ENCODE data around the gene TIPRL.

TIPRL gene

DNA sequence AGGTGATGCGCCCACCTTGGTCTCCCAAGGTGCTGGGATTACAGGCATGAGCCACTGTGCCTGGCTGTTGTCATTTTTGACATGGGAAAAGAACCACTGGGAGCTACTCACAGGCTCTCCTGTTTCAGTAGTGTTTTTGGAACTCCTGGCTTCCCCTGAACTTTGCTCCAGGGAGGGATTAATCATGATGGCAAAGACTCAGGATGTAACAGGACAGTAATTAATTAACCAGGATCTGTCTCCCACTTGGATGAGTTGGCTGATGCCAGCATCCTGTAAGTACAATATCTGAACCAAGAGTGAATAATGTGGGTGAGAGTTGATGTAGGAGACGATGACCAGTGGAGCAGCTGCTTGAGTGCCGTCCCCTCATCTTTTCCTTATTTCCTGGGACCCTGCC, 51.9 kb downstream of the TIPRL start:
- DNase-seq (ENCODE audit: low read depth), result no peak
- no peak overlapping the region for H3K4me3 ChIP-seq (ENCODE audit: low read depth, low read length)
- TF ChIP-seq, protein P1, sequence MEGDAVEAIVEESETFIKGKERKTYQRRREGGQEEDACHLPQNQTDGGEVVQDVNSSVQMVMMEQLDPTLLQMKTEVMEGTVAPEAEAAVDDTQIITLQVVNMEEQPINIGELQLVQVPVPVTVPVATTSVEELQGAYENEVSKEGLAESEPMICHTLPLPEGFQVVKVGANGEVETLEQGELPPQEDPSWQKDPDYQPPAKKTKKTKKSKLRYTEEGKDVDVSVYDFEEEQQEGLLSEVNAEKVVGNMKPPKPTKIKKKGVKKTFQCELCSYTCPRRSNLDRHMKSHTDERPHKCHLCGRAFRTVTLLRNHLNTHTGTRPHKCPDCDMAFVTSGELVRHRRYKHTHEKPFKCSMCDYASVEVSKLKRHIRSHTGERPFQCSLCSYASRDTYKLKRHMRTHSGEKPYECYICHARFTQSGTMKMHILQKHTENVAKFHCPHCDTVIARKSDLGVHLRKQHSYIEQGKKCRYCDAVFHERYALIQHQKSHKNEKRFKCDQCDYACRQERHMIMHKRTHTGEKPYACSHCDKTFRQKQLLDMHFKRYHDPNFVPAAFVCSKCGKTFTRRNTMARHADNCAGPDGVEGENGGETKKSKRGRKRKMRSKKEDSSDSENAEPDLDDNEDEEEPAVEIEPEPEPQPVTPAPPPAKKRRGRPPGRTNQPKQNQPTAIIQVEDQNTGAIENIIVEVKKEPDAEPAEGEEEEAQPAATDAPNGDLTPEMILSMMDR (IDR thresholded peaks at IDR 0.05; ENCODE audit: control insufficient read depth, extremely low read depth, insufficient read depth), result no peak

DNA sequence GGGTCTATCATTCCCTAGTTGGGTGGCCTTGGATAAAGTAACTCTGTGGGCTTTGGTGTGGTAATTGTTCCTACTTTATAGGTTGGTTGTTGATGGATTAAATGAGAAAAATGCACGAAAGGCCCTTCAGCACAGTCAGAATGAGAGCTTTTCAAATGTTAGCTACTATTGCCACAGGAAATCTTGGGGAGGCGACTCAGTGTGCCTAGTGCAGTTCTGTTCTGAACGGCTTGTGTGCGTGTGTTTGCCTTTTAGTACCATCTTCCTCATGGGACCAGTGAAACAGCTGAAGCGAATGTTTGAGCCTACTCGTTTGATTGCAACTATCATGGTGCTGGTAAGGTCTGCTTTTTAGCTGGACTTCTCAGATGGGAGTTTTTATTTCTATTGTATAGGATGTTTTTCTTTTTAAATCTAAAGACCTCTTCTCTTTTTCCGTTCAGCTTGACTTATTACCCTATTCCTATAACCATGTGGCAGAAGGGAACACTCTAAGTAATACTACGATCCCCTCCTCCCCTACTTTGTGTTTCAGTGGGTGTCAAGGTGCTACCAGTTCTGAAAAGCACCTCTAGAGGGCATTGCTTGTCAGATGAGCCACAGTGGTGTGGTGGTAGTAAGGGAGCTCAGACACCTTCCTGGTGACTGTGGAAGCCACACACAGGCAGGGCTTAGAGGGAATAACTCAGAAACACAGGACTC, 56.2 kb downstream of the TIPRL start:
- TF ChIP-seq, protein P1 (IDR thresholded peaks at IDR 0.05; ENCODE audit: control insufficient read depth, extremely low read depth, insufficient read depth), result peak; percentile 56
- no peak overlapping the region for H3K4me3 ChIP-seq (ENCODE audit: low read depth, low read length)
- DNase-seq (ENCODE audit: low read depth), result no peak

DNA sequence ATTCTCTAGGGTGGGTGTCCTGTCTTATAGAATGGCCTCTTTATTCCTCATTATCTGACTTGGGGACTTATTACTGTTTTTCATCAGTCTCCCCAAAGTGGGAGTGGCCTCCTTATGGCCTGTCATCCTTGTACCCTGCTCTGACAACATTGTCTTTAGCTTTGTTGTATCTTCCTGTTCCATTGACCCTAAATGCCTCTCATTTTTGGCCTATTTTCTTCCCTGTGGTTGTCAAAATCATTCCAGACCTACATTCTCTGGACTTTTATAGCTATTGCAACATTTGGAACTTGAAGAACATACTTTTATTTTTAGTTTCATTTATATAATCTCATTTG, 56.8 kb downstream of the TIPRL start:
- TF ChIP-seq, protein P1 (IDR thresholded peaks at IDR 0.05; ENCODE audit: control insufficient read depth, extremely low read depth, insufficient read depth), result no peak
- DNase-seq (ENCODE audit: low read depth), result no peak
- no peak overlapping the region for H3K4me3 ChIP-seq (ENCODE audit: low read depth, low read length)

DNA sequence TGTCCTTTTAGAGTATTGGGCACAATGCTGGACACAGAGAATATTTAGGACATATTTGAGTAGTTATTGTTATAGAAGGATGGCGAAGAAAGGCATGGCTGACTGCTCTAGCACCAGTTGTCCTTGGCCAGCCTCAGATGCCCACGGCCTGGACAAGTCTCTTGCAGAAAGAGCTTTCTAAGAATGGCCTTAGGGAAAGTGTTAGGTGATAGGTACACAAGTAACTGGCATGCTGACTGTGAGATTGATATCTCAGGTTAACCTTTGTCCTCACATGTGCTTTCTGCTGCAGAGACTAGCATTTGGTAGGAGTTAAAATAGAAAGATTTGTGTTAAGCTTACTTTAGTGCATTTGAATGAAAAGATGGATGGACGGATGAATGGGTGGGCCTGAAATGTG, 57.2 kb downstream of the TIPRL start:
- peak; percentile 86 for DNase-seq (ENCODE audit: low read depth)
- TF ChIP-seq, protein P1 (IDR thresholded peaks at IDR 0.05; ENCODE audit: control insufficient read depth, extremely low read depth, insufficient read depth), result no peak

DNA sequence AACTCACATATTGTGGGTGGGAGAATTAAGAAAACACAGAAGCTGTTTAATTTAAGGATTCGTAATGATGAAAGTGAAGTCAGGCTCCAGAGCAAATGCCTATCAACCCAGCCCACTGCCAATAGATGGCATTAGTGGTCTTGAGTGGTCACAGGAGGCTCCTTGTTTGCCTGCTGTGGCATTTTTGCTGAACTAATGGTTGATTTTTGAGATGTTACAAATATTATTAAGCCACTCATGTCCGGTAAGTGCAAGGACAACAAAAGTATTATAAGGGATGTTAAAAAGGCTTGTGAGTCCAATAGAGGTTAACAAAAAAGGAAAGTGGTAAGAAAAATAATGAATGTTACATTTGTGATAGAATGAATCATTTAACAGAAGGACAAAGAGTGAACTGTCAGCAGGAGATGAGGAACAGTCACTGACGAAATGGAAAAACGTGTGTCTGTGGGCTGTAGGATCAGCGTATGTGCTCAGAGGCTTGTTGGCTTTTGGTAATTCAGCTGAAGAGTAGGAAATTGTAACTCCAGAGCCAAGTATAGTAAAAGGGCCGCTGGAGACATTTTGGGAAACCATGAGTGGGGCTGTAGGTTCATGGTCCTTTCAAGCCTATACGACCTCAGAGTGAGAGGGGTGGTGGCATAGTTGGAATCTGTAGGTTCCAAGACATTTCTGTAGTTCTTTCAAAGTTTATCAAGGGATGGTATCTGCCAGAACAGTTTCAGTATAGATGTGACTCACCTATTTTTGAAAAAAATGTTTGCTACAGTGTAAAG, 58.3 kb downstream of the TIPRL start:
- DNase-seq (ENCODE audit: low read depth), result no peak
- TF ChIP-seq, protein P1 (IDR thresholded peaks at IDR 0.05; ENCODE audit: control insufficient read depth, extremely low read depth, insufficient read depth), result no peak
- no peak overlapping the region for H3K4me3 ChIP-seq (ENCODE audit: low read depth, low read length)

More for the DNA sequence above, 57.2 kb downstream of the TIPRL start:
- no peak overlapping the region for H3K4me3 ChIP-seq (ENCODE audit: low read depth, low read length)

DNA sequence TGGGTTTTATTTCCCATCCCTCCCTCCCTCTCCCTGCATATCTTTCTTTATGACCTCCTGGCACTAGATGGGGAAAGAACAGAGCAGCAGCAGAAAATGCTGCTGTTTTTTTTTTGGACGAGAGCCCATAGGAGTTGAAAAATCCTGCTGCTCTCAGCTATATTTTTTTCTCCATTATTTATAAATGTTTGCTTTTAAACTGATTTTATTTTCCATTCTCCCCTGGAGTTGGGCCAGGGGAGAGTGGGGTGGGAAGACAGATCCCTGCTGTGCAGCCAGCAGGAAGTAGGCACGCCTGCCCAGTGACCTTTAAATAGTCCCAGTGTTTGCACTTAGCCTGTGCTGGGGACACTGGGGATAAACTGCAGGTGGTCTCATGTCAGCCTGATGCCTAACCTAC, 64.4 kb downstream of the TIPRL start:
- H3K4me3 ChIP-seq (ENCODE audit: low read depth, low read length), result no peak overlapping the region
- TF ChIP-seq, protein P1 (IDR thresholded peaks at IDR 0.05; ENCODE audit: control insufficient read depth, extremely low read depth, insufficient read depth), result no peak
- DNase-seq (ENCODE audit: low read depth), result no peak

Measured in LNCaP clone FGC (cell line).